ENCODE measurements around the gene KDM5C.

The KDM5C gene

DNA sequence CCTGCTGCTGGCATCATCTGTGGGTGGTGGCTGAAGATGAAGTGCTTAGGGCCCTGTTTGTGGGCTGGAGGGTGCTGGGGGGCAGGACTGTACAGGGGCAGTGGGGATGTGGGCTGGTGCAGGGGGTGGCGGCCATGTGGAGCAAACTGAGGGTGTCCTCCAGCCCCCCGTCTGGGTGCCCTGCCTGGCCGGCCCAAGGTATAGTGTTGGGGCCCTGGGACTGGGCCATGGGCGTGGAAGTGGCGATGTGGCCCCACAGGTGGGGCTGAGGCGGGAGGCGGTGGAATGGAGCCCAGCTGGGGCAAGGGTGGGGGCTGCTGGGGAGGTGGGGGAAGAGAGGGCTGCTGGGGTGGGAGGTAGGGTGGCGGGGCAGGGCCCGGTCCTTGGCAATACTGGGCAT, 9.5 kb upstream of the KDM5C start:
- no peak for TF ChIP-seq NFIC (IDR thresholded peaks at IDR 0.05)
- no peak for TF ChIP-seq EGR1 (IDR thresholded peaks at IDR 0.05)
- no peak for TF ChIP-seq EP300 (IDR thresholded peaks at IDR 0.05; ENCODE audit: borderline replicate concordance)
- TF ChIP-seq TEAD4 (IDR thresholded peaks at IDR 0.05), result no peak
- no peak for TF ChIP-seq REST (IDR thresholded peaks at IDR 0.05; ENCODE audit: low read depth)
- TF ChIP-seq CREB1 (IDR thresholded peaks at IDR 0.05; ENCODE audit: low read depth), result no peak
- TF ChIP-seq CEBPB (IDR thresholded peaks at IDR 0.05), result no peak
- no peak for TF ChIP-seq FOXM1 (IDR thresholded peaks at IDR 0.05; ENCODE audit: borderline replicate concordance, low read depth)
- no peak for TF ChIP-seq TAF1 (IDR thresholded peaks at IDR 0.05; ENCODE audit: low read depth)
- no peak for TF ChIP-seq YY1 (IDR thresholded peaks at IDR 0.05; ENCODE audit: low read depth)
- TF ChIP-seq, protein P1, sequence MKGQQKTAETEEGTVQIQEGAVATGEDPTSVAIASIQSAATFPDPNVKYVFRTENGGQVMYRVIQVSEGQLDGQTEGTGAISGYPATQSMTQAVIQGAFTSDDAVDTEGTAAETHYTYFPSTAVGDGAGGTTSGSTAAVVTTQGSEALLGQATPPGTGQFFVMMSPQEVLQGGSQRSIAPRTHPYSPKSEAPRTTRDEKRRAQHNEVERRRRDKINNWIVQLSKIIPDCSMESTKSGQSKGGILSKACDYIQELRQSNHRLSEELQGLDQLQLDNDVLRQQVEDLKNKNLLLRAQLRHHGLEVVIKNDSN (IDR thresholded peaks at IDR 0.05), result no peak
- no peak for TF ChIP-seq TCF12 (IDR thresholded peaks at IDR 0.05; ENCODE audit: low read depth)
- TF ChIP-seq ZBTB7A (IDR thresholded peaks at IDR 0.05; ENCODE audit: low read depth), result no peak
- TF ChIP-seq, protein P2, sequence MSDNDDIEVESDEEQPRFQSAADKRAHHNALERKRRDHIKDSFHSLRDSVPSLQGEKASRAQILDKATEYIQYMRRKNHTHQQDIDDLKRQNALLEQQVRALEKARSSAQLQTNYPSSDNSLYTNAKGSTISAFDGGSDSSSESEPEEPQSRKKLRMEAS (IDR thresholded peaks at IDR 0.05), result no peak
- TF ChIP-seq RAD21 (IDR thresholded peaks at IDR 0.05; ENCODE audit: low read depth), result no peak

DNA sequence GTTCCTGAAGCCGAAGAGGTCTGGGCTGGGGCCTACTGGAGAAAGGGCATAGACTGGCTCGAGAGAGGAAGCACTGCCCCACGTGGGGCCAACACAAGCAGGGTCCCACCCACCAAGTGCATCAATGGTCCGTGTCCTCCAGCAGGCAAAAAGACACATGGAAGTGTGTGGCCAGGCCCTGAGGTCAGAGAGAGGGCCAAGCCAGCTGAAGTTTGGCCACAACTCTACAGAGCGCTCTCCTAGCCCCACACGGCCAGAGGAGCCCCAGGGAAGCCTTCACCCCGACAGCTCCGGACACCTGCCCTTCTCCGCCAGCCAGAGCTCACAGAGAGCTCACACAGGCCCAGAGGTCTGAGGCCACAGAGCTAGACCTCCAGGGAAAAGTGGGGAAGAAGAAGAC, 8.5 kb upstream of the KDM5C start:
- TF ChIP-seq TCF12 (IDR thresholded peaks at IDR 0.05; ENCODE audit: low read depth) (no peak), YY1 (IDR thresholded peaks at IDR 0.05; ENCODE audit: low read depth) (no peak), REST (IDR thresholded peaks at IDR 0.05; ENCODE audit: low read depth) (no peak), TEAD4 (IDR thresholded peaks at IDR 0.05) (no peak), CEBPB (IDR thresholded peaks at IDR 0.05) (no peak), TAF1 (IDR thresholded peaks at IDR 0.05; ENCODE audit: low read depth) (no peak)

GRCh38 chrX:53230116-53230515, 5.1 kb upstream of the KDM5C start:
- TF ChIP-seq TCF12 (IDR thresholded peaks at IDR 0.05; ENCODE audit: low read depth), result no peak
- TF ChIP-seq, protein P2 (IDR thresholded peaks at IDR 0.05), result no peak
- no peak for TF ChIP-seq CEBPB (IDR thresholded peaks at IDR 0.05)
- no peak for TF ChIP-seq ZBTB7A (IDR thresholded peaks at IDR 0.05; ENCODE audit: low read depth)
- TF ChIP-seq NFIC (IDR thresholded peaks at IDR 0.05), result no peak
- TF ChIP-seq TAF1 (IDR thresholded peaks at IDR 0.05; ENCODE audit: low read depth), result no peak
- TF ChIP-seq, protein P1 (IDR thresholded peaks at IDR 0.05), result no peak
- TF ChIP-seq YY1 (IDR thresholded peaks at IDR 0.05; ENCODE audit: low read depth), result no peak
- TF ChIP-seq EP300 (IDR thresholded peaks at IDR 0.05; ENCODE audit: borderline replicate concordance), result no peak
- no peak for TF ChIP-seq FOXM1 (IDR thresholded peaks at IDR 0.05; ENCODE audit: borderline replicate concordance, low read depth)

DNA sequence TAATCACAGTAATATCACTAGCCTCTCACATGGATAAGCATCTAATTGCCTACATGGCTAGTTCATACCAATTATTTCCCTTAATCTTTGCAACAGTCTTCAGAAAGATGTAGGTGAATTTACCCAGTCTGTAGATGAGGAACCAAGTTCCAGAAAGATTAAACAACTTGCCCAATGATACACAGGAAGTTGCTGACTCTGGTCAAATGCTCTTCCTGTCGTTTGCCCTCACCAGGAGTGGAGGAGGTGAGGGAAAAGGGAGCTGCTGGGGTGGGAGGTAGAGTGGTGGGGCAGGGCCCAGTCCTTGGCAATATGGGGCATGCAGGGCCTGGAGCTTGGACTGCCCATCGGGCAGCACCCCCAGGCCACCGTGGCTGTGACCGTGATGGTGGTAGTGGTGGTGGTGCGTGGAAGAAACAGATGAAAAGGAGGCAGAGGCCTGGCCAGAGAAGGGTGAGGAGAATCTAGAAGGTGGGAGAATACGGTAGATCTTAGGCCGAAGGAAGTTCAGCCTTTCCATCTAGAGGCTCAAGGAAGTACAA, 2.3 kb upstream of the KDM5C start:
- TF ChIP-seq YY1 (IDR thresholded peaks at IDR 0.05; ENCODE audit: low read depth), result no peak
- no peak for TF ChIP-seq NFIC (IDR thresholded peaks at IDR 0.05)
- TF ChIP-seq REST (IDR thresholded peaks at IDR 0.05; ENCODE audit: low read depth), result no peak
- no peak for TF ChIP-seq ZBTB7A (IDR thresholded peaks at IDR 0.05; ENCODE audit: low read depth)
- TF ChIP-seq CEBPB (IDR thresholded peaks at IDR 0.05), result no peak
- TF ChIP-seq, protein P1 (IDR thresholded peaks at IDR 0.05), result no peak
- TF ChIP-seq RAD21 (IDR thresholded peaks at IDR 0.05; ENCODE audit: low read depth), result no peak
- TF ChIP-seq FOXM1 (IDR thresholded peaks at IDR 0.05; ENCODE audit: borderline replicate concordance, low read depth), result no peak
- TF ChIP-seq TEAD4 (IDR thresholded peaks at IDR 0.05), result no peak
- TF ChIP-seq TCF12 (IDR thresholded peaks at IDR 0.05; ENCODE audit: low read depth), result no peak
- no peak for TF ChIP-seq EGR1 (IDR thresholded peaks at IDR 0.05)
- no peak for TF ChIP-seq CREB1 (IDR thresholded peaks at IDR 0.05; ENCODE audit: low read depth)
- no peak for TF ChIP-seq TAF1 (IDR thresholded peaks at IDR 0.05; ENCODE audit: low read depth)
- TF ChIP-seq, protein P2 (IDR thresholded peaks at IDR 0.05), result no peak
